ENCODE data around the gene SPOPL. TPM values are rescaled to one million over a fixed set of nuclear protein-coding genes. Genes with fewer than 3 reads are reported as not detected.

The SPOPL gene
- total and polyA plus RNA-seq, 9 of the 15 experiments (the other 6 are each of a cell fraction or from before 2014, with no cell fraction given): 0.53 to 6.1 (median 4.1) TPM

GRCh38 chr2:138453815-138454214 lies 47.8 kb upstream of the SPOPL start:
- WGBS (ENCODE audit: insufficient coverage, low coverage, missing lambda C conversion rate): 65% methylated on average over 6 of the region's 8 CpGs
- Histone ChIP-seq H2AFZ (ENCODE audit: low read depth, low read length) (no peak overlapping the region), H3K4me2 (ENCODE audit: insufficient read depth, low read length) (no peak overlapping the region), H3K4me3 (no peak overlapping the region), H3K9me1 (ENCODE audit: control insufficient read depth, insufficient read depth, low read length) (no peaks in the 10 kb centered on the region), H4K20me1 (replicated peaks; ENCODE audit: control insufficient read depth, insufficient read depth, low read length) (no peaks in the 10 kb centered on the region), H3K27ac (ENCODE audit: extremely low read depth, low read depth, low read length) (no peak overlapping the region), H3K9me3 (replicated peaks; ENCODE audit: control insufficient read depth, insufficient read depth, low read depth, low read length) (no peaks in the 10 kb centered on the region), H3K27me3 (ENCODE audit: control insufficient read depth in 2 of 2, insufficient read depth in 2 of 2, low read length in 2 of 2) (no peaks in the 10 kb centered on the region), H3K36me3 (ENCODE audit: control insufficient read depth, insufficient read depth, low read length) (no peaks in the 10 kb centered on the region), H3K79me2 (ENCODE audit: control insufficient read depth, insufficient read depth, low read length) (no peaks in the 10 kb centered on the region), H3K9ac (ENCODE audit: insufficient read depth in 1 of 2, low read depth in 2 of 2, low read length in 2 of 2) (no peak overlapping the region), H3K4me1 (replicated peaks in 1 of 2; ENCODE audit: control insufficient read depth in 2 of 2, insufficient read depth in 2 of 2, low read length in 2 of 2) (peaks cover 0 to 6% of the 10 kb centered on the region in 2 experiments; a peak in 2 of 5 replicates)
- intact Hi-C loops (cut with micrococcal nuclease) (no loop called here), in situ Hi-C loops (cut with MboI) (no loop called here)
- CTCF ChIA-PET (ENCODE audit: low intra/inter-chr PET ratio): no interaction called here
- FAIRE-seq: no peak
- ATAC-seq: no peak
- POLR2A ChIA-PET: no interaction called here
- no TSS peak for BruUV-seq (replicated peaks)
- TF ChIP-seq PKNOX1 (IDR thresholded peaks at IDR 0.05) (no peak), CSDE1 (IDR thresholded peaks at IDR 0.05) (no peak), DDX20 (tag; IDR thresholded peaks at IDR 0.05; ENCODE audit: low read depth) (no peak), NR0B1 (IDR thresholded peaks at IDR 0.05; ENCODE audit: partially characterized antibody) (no peak), CBX8 (IDR thresholded peaks at IDR 0.05; ENCODE audit: borderline replicate concordance, extremely low read depth, low read depth, low read length, poor library complexity, severe bottlenecking) (no peak)
- no peak for DNase-seq (ENCODE audit: extremely low read depth in 1 of 4, low spot score in 3 of 4)
